Trophoblast cell (in vitro differentiated cells and primary cell): ENCODE measurements around the gene RRAGD.

Experiments
- DNase-seq, 2 donors: peaks; one replicate each; pipeline ENCODE4 v3.0.0-alpha.2; 2016
- H2AFZ ChIP-seq: 2 replicates; pipeline ENCODE4 v1.6.1; 2013; ENCODE audit warnings: low read length, moderate library complexity, mild to moderate bottlenecking; ENCODE audit not compliant: insufficient read depth, poor library complexity
- H2AK5ac ChIP-seq: 2 replicates; pipeline ENCODE4 v1.6.1; 2013; ENCODE audit warnings: mild to moderate bottlenecking, low read length
- H2BK120ac ChIP-seq: 2 replicates; pipeline ENCODE4 v1.6.1; 2013; ENCODE audit warnings: low read length, mild to moderate bottlenecking, moderate library complexity; ENCODE audit not compliant: insufficient read depth, poor library complexity
- H2BK12ac ChIP-seq: 2 replicates; pipeline ENCODE4 v1.6.1; 2013; ENCODE audit warnings: mild to moderate bottlenecking, low read length, moderate library complexity
- H2BK5ac ChIP-seq: 2 replicates; pipeline ENCODE4 v1.6.1; 2013; ENCODE audit warnings: low read length, low read depth, moderate library complexity, mild to moderate bottlenecking; ENCODE audit not compliant: poor library complexity
- H3K14ac ChIP-seq: 2 replicates; pipeline ENCODE4 v1.6.1; 2013; ENCODE audit warnings: mild to moderate bottlenecking, low read length
- H3K18ac ChIP-seq: 2 replicates; pipeline ENCODE4 v1.6.1; 2013; ENCODE audit warnings: mild to moderate bottlenecking, low read length
- H3K23ac ChIP-seq: 2 replicates; pipeline ENCODE4 v1.6.1; 2013; ENCODE audit warnings: low read length
- H3K27ac ChIP-seq: 2 replicates; pipeline ENCODE4 v1.5.1; 2013; ENCODE audit warnings: low read depth, mild to moderate bottlenecking, inconsistent platforms, low read length, moderate library complexity
- H3K27me3 ChIP-seq: 2 replicates; pipeline ENCODE4 v1.6.1; 2013; ENCODE audit warnings: inconsistent platforms, mild to moderate bottlenecking, low read length, moderate library complexity; ENCODE audit not compliant: insufficient read depth
- H3K36me3 ChIP-seq, 2 experiments: 1 replicate in 1 of 2; 2 replicates in 1 of 2; pipeline ENCODE4 v1.6.1; 2013; ENCODE audit warnings: low read length in 2 of 2, mild to moderate bottlenecking in 2 of 2, moderate library complexity in 1 of 2; ENCODE audit not compliant: insufficient read depth in 2 of 2, control insufficient read depth in 1 of 2
- H3K4ac ChIP-seq: 2 replicates; pipeline ENCODE4 v1.6.1; 2013; ENCODE audit warnings: low read depth, mild to moderate bottlenecking, low read length, moderate library complexity
- H3K4me1 ChIP-seq, 2 experiments: 1 replicate in 1 of 2; 2 replicates in 1 of 2; pipeline ENCODE4 v1.6.1; 2013; ENCODE audit warnings: low read length in 2 of 2, mild to moderate bottlenecking in 2 of 2, moderate library complexity in 1 of 2; ENCODE audit not compliant: insufficient read depth in 2 of 2, control insufficient read depth in 1 of 2
- H3K4me2 ChIP-seq: 2 replicates; pipeline ENCODE4 v1.6.1; 2013; ENCODE audit warnings: inconsistent platforms, mild to moderate bottlenecking, low read length, moderate library complexity
- H3K4me3 ChIP-seq: 2 replicates; pipeline ENCODE4 v1.5.1; 2013; ENCODE audit warnings: mild to moderate bottlenecking, low read depth, low read length, inconsistent platforms
- H3K79me1 ChIP-seq: one replicate; pipeline ENCODE4 v1.6.1; 2013; ENCODE audit warnings: low read length
- H3K79me2 ChIP-seq: 2 replicates; pipeline ENCODE4 v1.6.1; 2013; ENCODE audit warnings: low read length, mild to moderate bottlenecking; ENCODE audit not compliant: control insufficient read depth, insufficient read depth, poor library complexity
- H3K9ac ChIP-seq: 2 replicates; pipeline ENCODE4 v1.6.1; 2013; ENCODE audit warnings: mild to moderate bottlenecking, low read length
- H3K9me3 ChIP-seq: 2 replicates; pipeline ENCODE4 v1.6.1; 2013; ENCODE audit warnings: low read depth, mild to moderate bottlenecking, control low read depth, inconsistent platforms, low read length; ENCODE audit not compliant: insufficient read depth
- H4K12ac ChIP-seq: 2 replicates; pipeline ENCODE4 v1.6.1; 2013; ENCODE audit warnings: low read depth, mild to moderate bottlenecking, low read length, moderate library complexity
- H4K8ac ChIP-seq: 2 replicates; pipeline ENCODE4 v1.6.1; 2013; ENCODE audit warnings: low read depth, mild to moderate bottlenecking, low read length, moderate library complexity
- H4K91ac ChIP-seq: one replicate; pipeline ENCODE4 v1.6.1; 2013; ENCODE audit warnings: low read depth, mild to moderate bottlenecking, low read length, moderate library complexity
- WGBS: extraction: QIAGEN DNeasy Blood & Tissue Kit; methylation state at CpG from one replicate; pipeline ENCODE4 v1.1.7; 2013; ENCODE audit warnings: missing lambda C conversion rate; ENCODE audit not compliant: insufficient read length, insufficient coverage; ENCODE audit errors: extremely low coverage; 5-methylcytosine and 5-hydroxymethylcytosine counted together

RRAGD gene

GRCh38 chr6:89321131-89321970, 90.7 kb downstream of the RRAGD start:
- Histone ChIP-seq H3K4me2 (no peak overlapping the region), H4K8ac (no peak overlapping the region)
- no CpG with 5 or more reads among the region's 9 CpGs for WGBS

GRCh38 chr6:89320012-89320559, 92.0 kb downstream of the RRAGD start:
- peaks cover 2 to 3% of the 10 kb centered on the region in 2 experiments for H3K4me1 ChIP-seq
- H3K79me2 ChIP-seq, result no peaks in the 10 kb centered on the region
- no peak overlapping the region for H2BK120ac ChIP-seq
- H3K4me3 ChIP-seq, result no peak overlapping the region
- no peak overlapping the region for H2AFZ ChIP-seq
- no peak overlapping the region for H2BK12ac ChIP-seq
- H3K4ac ChIP-seq, result no peak overlapping the region
- H3K14ac ChIP-seq, result no peak overlapping the region
- H4K8ac ChIP-seq, result no peak overlapping the region
- no peak overlapping the region for H2BK5ac ChIP-seq
- no peak overlapping the region for H3K4me2 ChIP-seq
- H3K79me1 ChIP-seq, result no peaks in the 10 kb centered on the region
- no peak overlapping the region for H2AK5ac ChIP-seq
- H4K91ac ChIP-seq, result no peak overlapping the region
- no peak overlapping the region for H3K9ac ChIP-seq
- H4K12ac ChIP-seq, result no peak overlapping the region
- H3K36me3 ChIP-seq, result peaks cover 2 to 3% of the 10 kb centered on the region in 2 experiments
- DNase-seq, result no peak
- no CpG with 5 or more reads among the region's 6 CpGs for WGBS
- H3K27me3 ChIP-seq, result no peaks in the 10 kb centered on the region
- H3K23ac ChIP-seq, result no peak overlapping the region
- no peak overlapping the region for H3K18ac ChIP-seq
- H3K27ac ChIP-seq, result no peak overlapping the region
- no peaks in the 10 kb centered on the region for H3K9me3 ChIP-seq

More at GRCh38 chr6:89321131-89321970, 90.7 kb downstream of the RRAGD start:
- H3K27me3 ChIP-seq, result no peaks in the 10 kb centered on the region
- H2BK5ac ChIP-seq, result no peak overlapping the region
- H3K18ac ChIP-seq, result no peak overlapping the region
- H3K23ac ChIP-seq, result no peak overlapping the region
- no peak overlapping the region for H3K14ac ChIP-seq
- H3K4ac ChIP-seq, result no peak overlapping the region
- H4K12ac ChIP-seq, result no peak overlapping the region
- H4K91ac ChIP-seq, result no peak overlapping the region
- no peaks in the 10 kb centered on the region for H3K9me3 ChIP-seq
- no peaks in the 10 kb centered on the region for H3K79me2 ChIP-seq
- no peak overlapping the region for H2BK12ac ChIP-seq
- H3K79me1 ChIP-seq, result no peaks in the 10 kb centered on the region
- no peak overlapping the region for H3K4me3 ChIP-seq
- peak; percentile 75 to 76 for DNase-seq
- H2AK5ac ChIP-seq, result no peak overlapping the region
- H2BK120ac ChIP-seq, result no peak overlapping the region
- no peak overlapping the region for H3K9ac ChIP-seq
- no peak overlapping the region for H2AFZ ChIP-seq
- H3K4me1 ChIP-seq, result peaks cover 3 to 4% of the 10 kb centered on the region in 2 experiments
- peaks cover 5 to 6% of the 10 kb centered on the region in 2 experiments for H3K36me3 ChIP-seq
- H3K27ac ChIP-seq, result no peak overlapping the region

- no peak overlapping the region for H4K8ac ChIP-seq
- no peak overlapping the region for H2BK120ac ChIP-seq
- no peak overlapping the region for H2AK5ac ChIP-seq
- H3K4me2 ChIP-seq, result no peak overlapping the region
- no peak for DNase-seq
- no peak overlapping the region for H3K4me3 ChIP-seq
- no peak overlapping the region for H3K4ac ChIP-seq
- H3K27me3 ChIP-seq, result no peaks in the 10 kb centered on the region
- H3K23ac ChIP-seq, result no peak overlapping the region
- H3K18ac ChIP-seq, result no peak overlapping the region
- H2BK12ac ChIP-seq, result no peak overlapping the region
- no peaks in the 10 kb centered on the region for H3K79me1 ChIP-seq
- H3K36me3 ChIP-seq, result peaks cover 2 to 8% of the 10 kb centered on the region in 2 experiments
- no peaks in the 10 kb centered on the region for H3K79me2 ChIP-seq
- no peak overlapping the region for H4K12ac ChIP-seq
- no peak overlapping the region for H3K27ac ChIP-seq
- no peak overlapping the region for H2AFZ ChIP-seq
- no peak overlapping the region for H2BK5ac ChIP-seq
- H3K9me3 ChIP-seq, result no peaks in the 10 kb centered on the region
- H3K9ac ChIP-seq, result no peak overlapping the region
- H3K14ac ChIP-seq, result no peak overlapping the region
- H4K91ac ChIP-seq, result no peak overlapping the region
- H3K4me1 ChIP-seq, result peaks cover 9 to 10% of the 10 kb centered on the region in 2 experiments
These were observed 95.0 kb downstream of the RRAGD start for GRCh38 chr6:89317067-89317466.

- peaks cover 0 to 7% of the 10 kb centered on the region in 2 experiments for H3K36me3 ChIP-seq
- H3K23ac ChIP-seq, result no peak within 1 kb of the TSS
- no peak within 1 kb of the TSS for H3K14ac ChIP-seq
- DNase-seq, result no peak
- no peak within 1 kb of the TSS for H4K8ac ChIP-seq
- no peak within 1 kb of the TSS for H3K4me2 ChIP-seq
- H4K91ac ChIP-seq, result no peak within 1 kb of the TSS
- H2BK12ac ChIP-seq, result no peak within 1 kb of the TSS
- no peak within 1 kb of the TSS for H2BK120ac ChIP-seq
- H3K9ac ChIP-seq, result no peak within 1 kb of the TSS
- H3K9me3 ChIP-seq, result no peaks in the 10 kb centered on the region
- H3K18ac ChIP-seq, result no peak within 1 kb of the TSS
- no peak within 1 kb of the TSS for H3K4ac ChIP-seq
- no peak within 1 kb of the TSS for H3K27ac ChIP-seq
- WGBS, result no CpG with 5 or more reads among the region's 6 CpGs
- no peak within 1 kb of the TSS for H2AFZ ChIP-seq
- H3K4me1 ChIP-seq, result peaks cover 20% of the 10 kb centered on the region in 2 experiments
- no peak within 1 kb of the TSS for H2AK5ac ChIP-seq
- H3K4me3 ChIP-seq, result no peak within 1 kb of the TSS
- H3K79me2 ChIP-seq, result no peaks in the 10 kb centered on the region
- peaks cover 3% of the 10 kb centered on the region for H3K79me1 ChIP-seq
- H2BK5ac ChIP-seq, result no peak within 1 kb of the TSS
- no peak within 1 kb of the TSS for H4K12ac ChIP-seq
- H3K27me3 ChIP-seq, result no peaks in the 10 kb centered on the region
These were observed 96.7 kb downstream of the RRAGD start, which contains the start of gene GABRR2 for GRCh38 chr6:89315249-89315885. GABRR2 (minus strand) TSS chr6:89315299; CDS start chr6:89315165, 134 bp downstream.
